Measurements from ENCODE around the gene GLRX5.

DNA sequence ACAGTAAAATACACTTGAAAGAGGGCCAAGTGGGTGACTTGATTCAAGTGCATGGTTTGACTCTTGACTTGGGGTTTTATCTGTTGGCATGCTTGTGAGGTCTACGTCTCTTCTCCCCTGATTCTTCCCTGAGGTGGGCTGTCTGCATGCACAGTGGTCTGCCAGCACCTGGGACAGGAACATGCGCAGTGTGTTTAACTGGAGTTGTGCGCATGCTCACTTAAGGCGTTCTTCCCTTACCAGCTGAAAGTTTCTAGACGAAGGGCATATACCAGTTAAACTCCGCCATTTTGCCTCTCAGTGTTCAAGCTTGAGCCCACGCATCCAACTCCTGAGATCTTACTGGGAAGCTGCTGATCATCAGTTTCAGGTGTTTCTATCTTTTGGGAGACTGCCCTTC, 38.5 kb downstream of the GLRX5 start:
- TF ChIP-seq, protein P1, sequence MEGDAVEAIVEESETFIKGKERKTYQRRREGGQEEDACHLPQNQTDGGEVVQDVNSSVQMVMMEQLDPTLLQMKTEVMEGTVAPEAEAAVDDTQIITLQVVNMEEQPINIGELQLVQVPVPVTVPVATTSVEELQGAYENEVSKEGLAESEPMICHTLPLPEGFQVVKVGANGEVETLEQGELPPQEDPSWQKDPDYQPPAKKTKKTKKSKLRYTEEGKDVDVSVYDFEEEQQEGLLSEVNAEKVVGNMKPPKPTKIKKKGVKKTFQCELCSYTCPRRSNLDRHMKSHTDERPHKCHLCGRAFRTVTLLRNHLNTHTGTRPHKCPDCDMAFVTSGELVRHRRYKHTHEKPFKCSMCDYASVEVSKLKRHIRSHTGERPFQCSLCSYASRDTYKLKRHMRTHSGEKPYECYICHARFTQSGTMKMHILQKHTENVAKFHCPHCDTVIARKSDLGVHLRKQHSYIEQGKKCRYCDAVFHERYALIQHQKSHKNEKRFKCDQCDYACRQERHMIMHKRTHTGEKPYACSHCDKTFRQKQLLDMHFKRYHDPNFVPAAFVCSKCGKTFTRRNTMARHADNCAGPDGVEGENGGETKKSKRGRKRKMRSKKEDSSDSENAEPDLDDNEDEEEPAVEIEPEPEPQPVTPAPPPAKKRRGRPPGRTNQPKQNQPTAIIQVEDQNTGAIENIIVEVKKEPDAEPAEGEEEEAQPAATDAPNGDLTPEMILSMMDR (IDR thresholded peaks at IDR 0.05; ENCODE audit: poor library complexity) = no peak
- no peak for TF ChIP-seq EZH2 (IDR thresholded peaks at IDR 0.05; ENCODE audit: borderline replicate concordance)

Measured in hepatocyte (in vitro differentiated cells).